Measurements from ENCODE around the gene ENTPD2. TPM values are rescaled to one million over a fixed set of nuclear protein-coding genes. Genes with fewer than 3 reads are reported as not detected.

Gene ENTPD2
- total and polyA plus RNA-seq, 9 of the 15 experiments (the other 6 are each of a cell fraction or from before 2014, with no cell fraction given) = 0.04 to 0.60 (median 0.14) TPM; not detected in 4

DNA sequence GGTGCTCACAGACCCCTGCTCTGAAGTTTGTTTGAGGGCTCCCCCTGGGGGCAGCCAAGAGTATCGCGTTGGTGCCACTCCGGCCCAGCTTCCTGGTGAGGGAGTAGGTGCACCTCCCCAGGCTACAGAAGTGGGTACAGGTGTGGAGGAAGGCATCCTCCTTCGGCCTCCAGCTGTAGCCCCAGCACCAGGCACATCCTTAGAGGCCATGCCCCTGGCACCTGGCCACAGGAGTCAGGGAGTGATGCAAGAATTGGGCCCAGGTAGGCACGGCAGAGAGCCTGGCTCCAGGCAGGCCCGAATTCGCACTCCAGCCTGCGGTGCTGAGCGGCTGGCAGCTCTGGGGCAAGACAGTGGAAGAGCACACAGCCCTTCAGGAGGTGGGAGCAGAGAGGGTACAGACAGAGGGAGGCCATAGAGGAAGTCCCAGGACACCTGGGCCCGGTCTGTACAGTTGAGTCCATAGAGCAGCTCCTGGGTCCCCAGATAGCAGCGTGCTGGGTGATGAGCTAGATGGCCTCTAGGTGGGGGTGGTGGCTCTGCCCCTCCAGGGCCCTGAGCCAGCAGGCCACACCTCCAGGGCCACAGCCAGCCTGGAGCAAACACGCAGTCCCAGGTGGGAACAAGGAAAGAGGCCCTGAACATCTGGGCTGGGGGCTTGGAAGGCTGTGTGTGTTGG is 14.1 kb upstream of the ENTPD2 start:
- 29% methylated on average over 9 of the region's 12 CpGs for WGBS (ENCODE audit: insufficient coverage, low coverage, missing lambda C conversion rate)
- DNase-seq (ENCODE audit: extremely low read depth in 1 of 4, low spot score in 3 of 4) (peak; percentile 76 to 87 (median 82)), FAIRE-seq (peak; percentile 96), ATAC-seq (peak; percentile 85)
- peaks cover 22% of the 10 kb centered on the region for H4K20me1 ChIP-seq (replicated peaks; ENCODE audit: control insufficient read depth, insufficient read depth, low read length)
- H3K27ac ChIP-seq (ENCODE audit: extremely low read depth, low read depth, low read length) = peak overlapping the region; percentile 40; the same call in 2 of the 3 replicates
- no TSS peak for BruUV-seq (replicated peaks)
- H3K9ac ChIP-seq (ENCODE audit: insufficient read depth in 1 of 2, low read depth in 2 of 2, low read length in 2 of 2) = peak overlapping the region; percentile 86 to 94; a peak in 3 of 4 replicates
- no peak overlapping the region for H2AFZ ChIP-seq (ENCODE audit: low read depth, low read length)
- intact Hi-C loops (cut with micrococcal nuclease) = loop anchor here (2.0 kb wide), 2 partner anchors 19 to 21 kb away; partner anchors contain the start of genes MAN1B1 and NPDC1
- H3K9me1 ChIP-seq (ENCODE audit: control insufficient read depth, insufficient read depth, low read length) = peaks cover 8% of the 10 kb centered on the region
- H3K4me3 ChIP-seq = peak overlapping the region; percentile 65; the same call in 1 of the 2 replicates
- H3K79me2 ChIP-seq (ENCODE audit: control insufficient read depth, insufficient read depth, low read length) = peaks cover 39% of the 10 kb centered on the region
- H3K4me1 ChIP-seq (replicated peaks in 1 of 2; ENCODE audit: control insufficient read depth in 2 of 2, insufficient read depth in 2 of 2, low read length in 2 of 2) = peaks cover 25 to 83% of the 10 kb centered on the region in 2 experiments
- ChIA-PET CTCF (ENCODE audit: low intra/inter-chr PET ratio) (interaction anchor here (0.7 to 1.0 kb wide), 3 partner anchors 18 to 280 kb away, joined by 3 read pairs; partner anchors contain the start of gene NPDC1), POLR2A (interaction anchor here (0.6 to 2.2 kb wide), 7 partner anchors 9 to 173 kb away, joined by 3 to 7 read pairs (median 4); partner anchors contain the start of genes ENTPD2 and MAN1B1)
- no peaks in the 10 kb centered on the region for H3K9me3 ChIP-seq (replicated peaks; ENCODE audit: control insufficient read depth, insufficient read depth, low read depth, low read length)
- no peaks in the 10 kb centered on the region for H3K27me3 ChIP-seq (ENCODE audit: control insufficient read depth in 2 of 2, insufficient read depth in 2 of 2, low read length in 2 of 2)
- H3K36me3 ChIP-seq (ENCODE audit: control insufficient read depth, insufficient read depth, low read length) = peaks cover 41% of the 10 kb centered on the region; the same call in 2 of the 3 replicates
- peak overlapping the region; percentile 91 for H3K4me2 ChIP-seq (ENCODE audit: insufficient read depth, low read length)
- in situ Hi-C loops (cut with MboI) = no loop called here
- TF ChIP-seq SMARCE1 (IDR thresholded peaks at IDR 0.05) (no peak), ZKSCAN1 (IDR thresholded peaks at IDR 0.05; ENCODE audit: low read depth, low read length) (0 out of 2 replicates have a peak, but pooled peaks have one; percentile 20), HDAC2 (IDR thresholded peaks at IDR 0.05) (peak; percentile 52; the same call in 1 of the 2 replicates), ETS1 (conservative IDR thresholded peaks at IDR 0.05; ENCODE audit: control insufficient read depth, low read depth, low read length) (0 out of 2 replicates have a peak, but pooled peaks have one; percentile 29), RB1 (IDR thresholded peaks at IDR 0.05; ENCODE audit: low read depth) (peak; percentile 12; the same call in 1 of the 2 replicates), MYC (IDR thresholded peaks at IDR 0.05; ENCODE audit: low read depth, low read length) (peak; percentile 63; the same call in 1 of the 2 replicates), MYC (CRISPR knock-in tag; IDR thresholded peaks at IDR 0.05; ENCODE audit: borderline replicate concordance, low read depth) (no peak), SP2 (IDR thresholded peaks at IDR 0.05; ENCODE audit: extremely low read depth, low read depth, low read length, poor library complexity, severe bottlenecking) (no peak), CTBP1 (IDR thresholded peaks at IDR 0.05; ENCODE audit: borderline replicate concordance) (peak; percentile 60; the same call in 1 of the 2 replicates), RCOR1 (IDR thresholded peaks at IDR 0.05; ENCODE audit: borderline replicate concordance in 1 of 2, low read depth in 2 of 2, low read length in 2 of 2) (0 out of 4 replicates have a peak, but pooled peaks of 1 of the 2 experiments have one; percentile 14), ZFX (CRISPR knock-in tag; IDR thresholded peaks at IDR 0.05) (peak; percentile 61)
- TF ChIP-seq, protein P1, sequence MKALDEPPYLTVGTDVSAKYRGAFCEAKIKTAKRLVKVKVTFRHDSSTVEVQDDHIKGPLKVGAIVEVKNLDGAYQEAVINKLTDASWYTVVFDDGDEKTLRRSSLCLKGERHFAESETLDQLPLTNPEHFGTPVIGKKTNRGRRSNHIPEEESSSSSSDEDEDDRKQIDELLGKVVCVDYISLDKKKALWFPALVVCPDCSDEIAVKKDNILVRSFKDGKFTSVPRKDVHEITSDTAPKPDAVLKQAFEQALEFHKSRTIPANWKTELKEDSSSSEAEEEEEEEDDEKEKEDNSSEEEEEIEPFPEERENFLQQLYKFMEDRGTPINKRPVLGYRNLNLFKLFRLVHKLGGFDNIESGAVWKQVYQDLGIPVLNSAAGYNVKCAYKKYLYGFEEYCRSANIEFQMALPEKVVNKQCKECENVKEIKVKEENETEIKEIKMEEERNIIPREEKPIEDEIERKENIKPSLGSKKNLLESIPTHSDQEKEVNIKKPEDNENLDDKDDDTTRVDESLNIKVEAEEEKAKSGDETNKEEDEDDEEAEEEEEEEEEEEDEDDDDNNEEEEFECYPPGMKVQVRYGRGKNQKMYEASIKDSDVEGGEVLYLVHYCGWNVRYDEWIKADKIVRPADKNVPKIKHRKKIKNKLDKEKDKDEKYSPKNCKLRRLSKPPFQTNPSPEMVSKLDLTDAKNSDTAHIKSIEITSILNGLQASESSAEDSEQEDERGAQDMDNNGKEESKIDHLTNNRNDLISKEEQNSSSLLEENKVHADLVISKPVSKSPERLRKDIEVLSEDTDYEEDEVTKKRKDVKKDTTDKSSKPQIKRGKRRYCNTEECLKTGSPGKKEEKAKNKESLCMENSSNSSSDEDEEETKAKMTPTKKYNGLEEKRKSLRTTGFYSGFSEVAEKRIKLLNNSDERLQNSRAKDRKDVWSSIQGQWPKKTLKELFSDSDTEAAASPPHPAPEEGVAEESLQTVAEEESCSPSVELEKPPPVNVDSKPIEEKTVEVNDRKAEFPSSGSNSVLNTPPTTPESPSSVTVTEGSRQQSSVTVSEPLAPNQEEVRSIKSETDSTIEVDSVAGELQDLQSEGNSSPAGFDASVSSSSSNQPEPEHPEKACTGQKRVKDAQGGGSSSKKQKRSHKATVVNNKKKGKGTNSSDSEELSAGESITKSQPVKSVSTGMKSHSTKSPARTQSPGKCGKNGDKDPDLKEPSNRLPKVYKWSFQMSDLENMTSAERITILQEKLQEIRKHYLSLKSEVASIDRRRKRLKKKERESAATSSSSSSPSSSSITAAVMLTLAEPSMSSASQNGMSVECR (CRISPR knock-in tag; IDR thresholded peaks at IDR 0.05) = peak; percentile 53; the same call in 1 of the 2 replicates
- TF ChIP-seq, protein P2, sequence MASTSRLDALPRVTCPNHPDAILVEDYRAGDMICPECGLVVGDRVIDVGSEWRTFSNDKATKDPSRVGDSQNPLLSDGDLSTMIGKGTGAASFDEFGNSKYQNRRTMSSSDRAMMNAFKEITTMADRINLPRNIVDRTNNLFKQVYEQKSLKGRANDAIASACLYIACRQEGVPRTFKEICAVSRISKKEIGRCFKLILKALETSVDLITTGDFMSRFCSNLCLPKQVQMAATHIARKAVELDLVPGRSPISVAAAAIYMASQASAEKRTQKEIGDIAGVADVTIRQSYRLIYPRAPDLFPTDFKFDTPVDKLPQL (IDR thresholded peaks at IDR 0.05; ENCODE audit: extremely low read depth, insufficient read length) = no peak

Data from K562 (cell line).